NK-92 treated with Interleukin-12 subunit alpha and Interleukin-12 subunit beta, amount 100 ng/mL, for 24 hours (cell line): Measurements from ENCODE around the gene EMP1.
"Not testable (repeated sequence)": the region's sequence is repeated elsewhere in the genome, so short reads cannot be mapped to it uniquely, and the experiment has no call there.

Experiments used
- DNase-seq: peaks from one replicate; lab custom pipeline; 2025; lab: John Stamatoyannopoulos, UW

Gene EMP1

GRCh38 chr12:13259625-13260024, 63.1 kb downstream of the EMP1 start:
- not testable (repeated sequence) for DNase-seq

GRCh38 chr12:13267826-13268225, 71.3 kb downstream of the EMP1 start:
- DNase-seq = not testable (repeated sequence)

GRCh38 chr12:13268581-13268980, 72.1 kb downstream of the EMP1 start:
- no peak for DNase-seq
